ENCODE results near the gene OLFML2B. TPM values are rescaled to one million over a fixed set of nuclear protein-coding genes. Genes with fewer than 3 reads are reported as not detected.

The OLFML2B gene
- total and polyA plus RNA-seq, 2 donors (not counting 1 experiment from before 2014, with no cell fraction given): 5.1 to 7.2 TPM

- H3K4me1 ChIP-seq (ENCODE audit: control insufficient read depth, extremely low read depth, insufficient read depth, low read length): peaks cover 11% of the 10 kb centered on the region
- no peak overlapping the region for H2AFZ ChIP-seq (ENCODE audit: low read length)
- no peaks in the 10 kb centered on the region for H3K36me3 ChIP-seq (ENCODE audit: control insufficient read depth, insufficient read depth, low read length)
- no peaks in the 10 kb centered on the region for H4K20me1 ChIP-seq (ENCODE audit: control insufficient read depth, extremely low read depth, insufficient read depth, low read length)
- no peak overlapping the region for H3K9ac ChIP-seq (ENCODE audit: insufficient read depth, low read length)
- no peak overlapping the region for H3K4me2 ChIP-seq (ENCODE audit: extremely low read depth, insufficient read depth, low read length)
- no peak overlapping the region for H3K4me3 ChIP-seq (replicated peaks in 1 of 4; ENCODE audit: control extremely low read depth in 1 of 4, insufficient read depth in 1 of 4, low read depth in 3 of 4, low read length in 4 of 4)
- H3K79me2 ChIP-seq (ENCODE audit: control insufficient read depth, insufficient read depth, low read length): no peaks in the 10 kb centered on the region
- H3K27ac ChIP-seq (ENCODE audit: insufficient read depth, low read length): no peak overlapping the region
- H3K27me3 ChIP-seq (ENCODE audit: control insufficient read depth, insufficient read depth, low read length): no peaks in the 10 kb centered on the region
- no peaks in the 10 kb centered on the region for H3K9me3 ChIP-seq (ENCODE audit: control insufficient read depth, insufficient read depth, low read depth, low read length)
- no peak for TF ChIP-seq CTCF (conservative IDR thresholded peaks at IDR 0.05 in 1 of 2, IDR thresholded peaks at IDR 0.05 in 1 of 2; ENCODE audit: low read depth in 1 of 2, low read length in 2 of 2)
- TF ChIP-seq EZH2 (IDR thresholded peaks at IDR 0.05; ENCODE audit: low read length, missing control alignments): no peak
- peak in 1 of 2 donors; percentile 21 for DNase-seq (ENCODE audit: low read depth in 2 of 2)
These were observed 71.0 kb downstream of the OLFML2B start for GRCh38 chr1:161952607-161953172.

GRCh38 chr1:161951646-161952045 lies 72.0 kb downstream of the OLFML2B start:
- no peak for DNase-seq (ENCODE audit: low read depth in 2 of 2)
- Histone ChIP-seq H3K27me3 (ENCODE audit: control insufficient read depth, insufficient read depth, low read length) (no peaks in the 10 kb centered on the region), H4K20me1 (ENCODE audit: control insufficient read depth, extremely low read depth, insufficient read depth, low read length) (no peaks in the 10 kb centered on the region), H3K4me3 (replicated peaks in 1 of 4; ENCODE audit: control extremely low read depth in 1 of 4, insufficient read depth in 1 of 4, low read depth in 3 of 4, low read length in 4 of 4) (no peak overlapping the region), H3K79me2 (ENCODE audit: control insufficient read depth, insufficient read depth, low read length) (no peaks in the 10 kb centered on the region), H2AFZ (ENCODE audit: low read length) (no peak overlapping the region), H3K4me2 (ENCODE audit: extremely low read depth, insufficient read depth, low read length) (no peak overlapping the region), H3K36me3 (ENCODE audit: control insufficient read depth, insufficient read depth, low read length) (no peaks in the 10 kb centered on the region), H3K9ac (ENCODE audit: insufficient read depth, low read length) (no peak overlapping the region), H3K27ac (ENCODE audit: insufficient read depth, low read length) (no peak overlapping the region), H3K9me3 (ENCODE audit: control insufficient read depth, insufficient read depth, low read depth, low read length) (no peaks in the 10 kb centered on the region), H3K4me1 (ENCODE audit: control insufficient read depth, extremely low read depth, insufficient read depth, low read length) (peaks cover 16% of the 10 kb centered on the region)
- no peak for TF ChIP-seq CTCF (conservative IDR thresholded peaks at IDR 0.05 in 1 of 2, IDR thresholded peaks at IDR 0.05 in 1 of 2; ENCODE audit: low read depth in 1 of 2, low read length in 2 of 2)
- no peak for TF ChIP-seq EZH2 (IDR thresholded peaks at IDR 0.05; ENCODE audit: low read length, missing control alignments)

- no peak overlapping the region for H3K9ac ChIP-seq (ENCODE audit: insufficient read depth, low read length)
- H3K79me2 ChIP-seq (ENCODE audit: control insufficient read depth, insufficient read depth, low read length): no peaks in the 10 kb centered on the region
- no peak overlapping the region for H3K4me3 ChIP-seq (replicated peaks in 1 of 4; ENCODE audit: control extremely low read depth in 1 of 4, insufficient read depth in 1 of 4, low read depth in 3 of 4, low read length in 4 of 4)
- no peak for TF ChIP-seq EZH2 (IDR thresholded peaks at IDR 0.05; ENCODE audit: low read length, missing control alignments)
- TF ChIP-seq CTCF (conservative IDR thresholded peaks at IDR 0.05 in 1 of 2, IDR thresholded peaks at IDR 0.05 in 1 of 2; ENCODE audit: low read depth in 1 of 2, low read length in 2 of 2): no peak
- no peaks in the 10 kb centered on the region for H3K27me3 ChIP-seq (ENCODE audit: control insufficient read depth, insufficient read depth, low read length)
- DNase-seq (ENCODE audit: low read depth in 2 of 2): no peak
- no peaks in the 10 kb centered on the region for H3K36me3 ChIP-seq (ENCODE audit: control insufficient read depth, insufficient read depth, low read length)
- H3K4me2 ChIP-seq (ENCODE audit: extremely low read depth, insufficient read depth, low read length): no peak overlapping the region
- H2AFZ ChIP-seq (ENCODE audit: low read length): no peak overlapping the region
- H4K20me1 ChIP-seq (ENCODE audit: control insufficient read depth, extremely low read depth, insufficient read depth, low read length): no peaks in the 10 kb centered on the region
- peaks cover 15% of the 10 kb centered on the region for H3K4me1 ChIP-seq (ENCODE audit: control insufficient read depth, extremely low read depth, insufficient read depth, low read length)
- no peaks in the 10 kb centered on the region for H3K9me3 ChIP-seq (ENCODE audit: control insufficient read depth, insufficient read depth, low read depth, low read length)
- H3K27ac ChIP-seq (ENCODE audit: insufficient read depth, low read length): no peak overlapping the region
These were observed 73.3 kb downstream of the OLFML2B start for GRCh38 chr1:161950377-161950776.
